Muscle layer of colon (tissue), 2 donors: ENCODE measurements around the gene EXO1.

Experiments used
- H3K27ac ChIP-seq: one replicate; pipeline ENCODE4 v1.7.0; 2013; ENCODE audit warnings: low read depth, mild to moderate bottlenecking, low read length, moderate library complexity
- H3K27me3 ChIP-seq, 2 donors: one replicate each; pipeline ENCODE4 v1.7.0; 2013; ENCODE audit warnings: low read length in 2 of 2, mild to moderate bottlenecking in 2 of 2; ENCODE audit not compliant: insufficient read depth in 2 of 2, control insufficient read depth in 1 of 2
- H3K36me3 ChIP-seq: one replicate; pipeline ENCODE4 v1.7.0; 2013; ENCODE audit warnings: mild to moderate bottlenecking, low read length; ENCODE audit not compliant: insufficient read depth
- H3K4me1 ChIP-seq: one replicate; pipeline ENCODE4 v1.7.0; 2013; ENCODE audit warnings: mild to moderate bottlenecking, low read length; ENCODE audit not compliant: insufficient read depth
- H3K4me3 ChIP-seq, 2 donors: one replicate each; pipeline ENCODE4 v1.7.0; 2013; ENCODE audit warnings: low read length in 2 of 2, low read depth in 1 of 2, mild to moderate bottlenecking in 1 of 2, moderate library complexity in 1 of 2
- H3K9ac ChIP-seq: one replicate; pipeline ENCODE4 v1.7.0; 2013; ENCODE audit warnings: low read length
- H3K9me3 ChIP-seq: one replicate; pipeline ENCODE4 v1.7.0; 2013; ENCODE audit warnings: mild to moderate bottlenecking, low read length
- donor health status: abdominal sarcoma.
- donor health status: Adenocarcinoma of cecum.

The EXO1 gene

DNA sequence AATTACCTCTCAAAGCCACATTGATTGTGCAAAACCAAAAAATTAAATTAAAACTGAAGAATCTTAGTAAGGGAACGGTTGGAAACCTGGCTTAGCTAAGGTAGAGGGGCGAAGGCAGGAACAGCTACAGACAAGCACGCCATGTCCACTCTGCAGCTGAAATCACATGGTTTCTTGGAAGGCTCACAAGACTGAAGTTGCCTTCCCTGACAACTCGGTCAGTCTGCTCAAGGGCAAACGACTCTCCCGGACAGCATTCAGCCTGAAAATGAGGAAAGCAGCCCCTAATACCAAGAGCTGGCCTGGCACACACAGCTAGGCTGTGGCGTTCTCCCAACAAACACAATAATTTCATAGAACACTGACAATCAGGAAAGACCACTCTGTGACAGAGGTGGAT lies 86.9 kb downstream of the EXO1 start:
- no peak overlapping the region for H3K27ac ChIP-seq
- no peak overlapping the region for H3K4me3 ChIP-seq
- no peak overlapping the region for H3K9ac ChIP-seq
- H3K4me1 ChIP-seq: no peaks in the 10 kb centered on the region
- no peaks in the 10 kb centered on the region for H3K9me3 ChIP-seq
- no peaks in the 10 kb centered on the region for H3K36me3 ChIP-seq
- H3K27me3 ChIP-seq: no peaks in the 10 kb centered on the region
